ENCODE results near the gene RBM47. TPM values are rescaled to one million over a fixed set of nuclear protein-coding genes. Genes with fewer than 3 reads are reported as not detected.

RBM47 gene
- total and polyA plus RNA-seq, 9 of the 15 experiments (the other 6 are each of a cell fraction or from before 2014, with no cell fraction given), result 1.4 to 6.4 (median 3.3) TPM

GRCh38 chr4:40514497-40514951 lies 115.1 kb downstream of the RBM47 start (continued):
- TF ChIP-seq MLLT1 (IDR thresholded peaks at IDR 0.05) (no peak), STAT5A (IDR thresholded peaks at IDR 0.05; ENCODE audit: borderline replicate concordance, low read length) (0 out of 2 replicates have a peak, but pooled peaks have one; percentile 38), DNMT1 (IDR thresholded peaks at IDR 0.05) (no peak), CBFA2T3 (IDR thresholded peaks at IDR 0.05) (peak; percentile 60), SOX6 (IDR thresholded peaks at IDR 0.05) (peak; percentile 76), MAZ (CRISPR knock-in tag; conservative IDR thresholded peaks at IDR 0.05 in 1 of 2, IDR thresholded peaks at IDR 0.05 in 1 of 2) (peak in 1 of 2 experiments; percentile 26; a peak in 1 of 4 replicates), SIRT6 (IDR thresholded peaks at IDR 0.05; ENCODE audit: low read depth, low read length) (no peak), TCFL5 (CRISPR knock-in tag; conservative IDR thresholded peaks at IDR 0.05) (no peak), FOXK2 (conservative IDR thresholded peaks at IDR 0.05 in 1 of 2, IDR thresholded peaks at IDR 0.05 in 1 of 2; ENCODE audit: low read depth in 2 of 2) (0 out of 4 replicates have a peak, but pooled peaks of 1 of the 2 experiments have one; percentile 15), RBFOX2 (IDR thresholded peaks at IDR 0.05; ENCODE audit: low read depth, low read length) (no peak; the same call in none of the 2 replicates), CEBPB (tag; IDR thresholded peaks at IDR 0.05) (0 out of 2 replicates have a peak, but pooled peaks have one; percentile 11), EP300 (IDR thresholded peaks at IDR 0.05; ENCODE audit: low read length) (peak; percentile 25; the same call in 1 of the 2 replicates), SMARCA4 (IDR thresholded peaks at IDR 0.05) (peak; percentile 23; the same call in 1 of the 2 replicates), CAMTA2 (CRISPR knock-in tag; conservative IDR thresholded peaks at IDR 0.05) (no peak), CTBP1 (IDR thresholded peaks at IDR 0.05; ENCODE audit: borderline replicate concordance) (peak; percentile 35; the same call in 1 of the 2 replicates), RCOR1 (IDR thresholded peaks at IDR 0.05; ENCODE audit: borderline replicate concordance in 1 of 2, low read depth in 2 of 2, low read length in 2 of 2) (0 out of 4 replicates have a peak, but pooled peaks of 1 of the 2 experiments have one; percentile 6), AFF1 (IDR thresholded peaks at IDR 0.05; ENCODE audit: low read depth in 1 of 2, partially characterized antibody in 2 of 2) (peak in 1 of 2 experiments; percentile 17), ARID1B (IDR thresholded peaks at IDR 0.05) (peak; percentile 30; the same call in 1 of the 2 replicates), ZNF384 (IDR thresholded peaks at IDR 0.05; ENCODE audit: low read depth, low read length) (peak; percentile 41; the same call in 1 of the 2 replicates), HNRNPLL (IDR thresholded peaks at IDR 0.05; ENCODE audit: low read depth, low read length, poor library complexity, severe bottlenecking) (peak; percentile 60), TRIM24 (IDR thresholded peaks at IDR 0.05) (no peak), JUND (IDR thresholded peaks at IDR 0.05; ENCODE audit: borderline replicate concordance, low read depth, low read length) (no peak), JUND (tag; IDR thresholded peaks at IDR 0.05; ENCODE audit: borderline replicate concordance, low read depth, low read length) (peak; percentile 26; the same call in 1 of the 3 replicates)
- TF ChIP-seq, protein P1, sequence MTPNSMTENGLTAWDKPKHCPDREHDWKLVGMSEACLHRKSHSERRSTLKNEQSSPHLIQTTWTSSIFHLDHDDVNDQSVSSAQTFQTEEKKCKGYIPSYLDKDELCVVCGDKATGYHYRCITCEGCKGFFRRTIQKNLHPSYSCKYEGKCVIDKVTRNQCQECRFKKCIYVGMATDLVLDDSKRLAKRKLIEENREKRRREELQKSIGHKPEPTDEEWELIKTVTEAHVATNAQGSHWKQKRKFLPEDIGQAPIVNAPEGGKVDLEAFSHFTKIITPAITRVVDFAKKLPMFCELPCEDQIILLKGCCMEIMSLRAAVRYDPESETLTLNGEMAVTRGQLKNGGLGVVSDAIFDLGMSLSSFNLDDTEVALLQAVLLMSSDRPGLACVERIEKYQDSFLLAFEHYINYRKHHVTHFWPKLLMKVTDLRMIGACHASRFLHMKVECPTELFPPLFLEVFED (CRISPR knock-in tag; conservative IDR thresholded peaks at IDR 0.05), result 0 out of 2 replicates have a peak, but pooled peaks have one; percentile 12
